Activated T-helper 1 cell treated with anti-CD3 and anti-CD28 coated beads, Interleukin-12 subunit alpha, Interleukin-12 subunit beta, Interleukin-2, Interleukin-4 antibody, amounts not matched to agents 30 ng/mL and 10 ng/mL and 1 ng/mL, durations not matched to agents 14 hours and 24 hours and 36 hours (primary cell): ENCODE measurements around the gene APEH. TPM values are rescaled to one million over a fixed set of nuclear protein-coding genes. Genes with fewer than 3 reads are reported as not detected.

Experiments
- DNase-seq: peaks from one replicate; pipeline ENCODE4 v3.0.0; 2021; ENCODE audit warnings: low spot score
- H3K27ac Mint-ChIP-seq: one replicate; pipeline ENCODE4 v1.8.0; 2021; ENCODE audit warnings: mild to moderate bottlenecking, mixed read lengths
- H3K27me3 Mint-ChIP-seq: one replicate; pipeline ENCODE4 v1.8.0; 2022; ENCODE audit warnings: mild to moderate bottlenecking, moderate library complexity, mixed read lengths; ENCODE audit not compliant: insufficient read depth
- H3K36me3 Mint-ChIP-seq: one replicate; pipeline ENCODE4 v1.8.0; 2021; ENCODE audit warnings: low read depth, mixed read lengths
- H3K4me1 Mint-ChIP-seq: one replicate; pipeline ENCODE4 v1.8.0; 2021; ENCODE audit warnings: low read depth, mixed read lengths
- H3K4me3 Mint-ChIP-seq: one replicate; pipeline ENCODE4 v1.8.0; 2021; ENCODE audit warnings: mild to moderate bottlenecking, moderate library complexity, mixed read lengths
- H3K9me3 Mint-ChIP-seq: one replicate; pipeline ENCODE4 v1.8.0; 2021; ENCODE audit warnings: mixed read lengths
- intact Hi-C: fragments of 100-400 bp; cut with micrococcal nuclease; formaldehyde crosslinking; loops from one replicate; pipeline ENCODE4 v1.15.1; 2024
- total RNA-seq: library from RNA; stranded (reverse); gene quantifications from 2 replicates; pipeline ENCODE4 v1.2.3, GENCODE V29; 2022

APEH gene
- total RNA-seq, 1 donor from 2014 or later: 113 TPM

- H3K4me3 Mint-ChIP-seq: no peak overlapping the region
- H3K4me1 Mint-ChIP-seq: peaks cover 6% of the 10 kb centered on the region
Measured at GRCh38 chr3:49641292-49641691, 32.9 kb upstream of the APEH start.

GRCh38 chr3:49641921-49642707 lies 32.0 kb upstream of the APEH start:
- DNase-seq: no peak
- Mint-ChIP-seq H3K36me3 (no peaks in the 10 kb centered on the region), H3K27me3 (no peaks in the 10 kb centered on the region), H3K9me3 (no peaks in the 10 kb centered on the region), H3K27ac (no peak overlapping the region), H3K4me1 (peaks cover 2% of the 10 kb centered on the region), H3K4me3 (no peak overlapping the region)
- intact Hi-C loops: no loop called here

More at GRCh38 chr3:49641292-49641691, 32.9 kb upstream of the APEH start:
- intact Hi-C loops: no loop called here
- H3K27me3 Mint-ChIP-seq: no peaks in the 10 kb centered on the region
- no peak overlapping the region for H3K27ac Mint-ChIP-seq
- no peaks in the 10 kb centered on the region for H3K36me3 Mint-ChIP-seq
- DNase-seq: no peak
- H3K9me3 Mint-ChIP-seq: no peaks in the 10 kb centered on the region

- intact Hi-C loops: no loop called here
- Mint-ChIP-seq H3K27me3 (no peaks in the 10 kb centered on the region), H3K9me3 (no peaks in the 10 kb centered on the region), H3K27ac (no peak overlapping the region), H3K4me1 (no peaks in the 10 kb centered on the region), H3K4me3 (no peak overlapping the region), H3K36me3 (no peaks in the 10 kb centered on the region)
- no peak for DNase-seq
Measured at GRCh38 chr3:49642708-49643145, 31.4 kb upstream of the APEH start.

GRCh38 chr3:49644684-49645083 lies 29.5 kb upstream of the APEH start:
- no peak overlapping the region for H3K27ac Mint-ChIP-seq

GRCh38 chr3:49646236-49646635 lies 27.9 kb upstream of the APEH start:
- Mint-ChIP-seq H3K9me3 (no peaks in the 10 kb centered on the region), H3K27me3 (no peaks in the 10 kb centered on the region), H3K4me3 (no peak overlapping the region), H3K36me3 (no peaks in the 10 kb centered on the region), H3K4me1 (no peaks in the 10 kb centered on the region), H3K27ac (no peak overlapping the region)
- intact Hi-C loops: no loop called here
- DNase-seq: no peak

More at GRCh38 chr3:49644684-49645083, 29.5 kb upstream of the APEH start:
- Mint-ChIP-seq H3K4me1 (no peaks in the 10 kb centered on the region), H3K4me3 (no peak overlapping the region), H3K27me3 (no peaks in the 10 kb centered on the region), H3K36me3 (no peaks in the 10 kb centered on the region), H3K9me3 (no peaks in the 10 kb centered on the region)
- no peak for DNase-seq
- intact Hi-C loops: no loop called here

GRCh38 chr3:49647741-49648140 lies 26.4 kb upstream of the APEH start:
- no peaks in the 10 kb centered on the region for H3K36me3 Mint-ChIP-seq
- no peaks in the 10 kb centered on the region for H3K9me3 Mint-ChIP-seq
- H3K4me3 Mint-ChIP-seq: no peak overlapping the region
- H3K27ac Mint-ChIP-seq: no peak overlapping the region
- DNase-seq: no peak
- no peaks in the 10 kb centered on the region for H3K27me3 Mint-ChIP-seq
- H3K4me1 Mint-ChIP-seq: no peaks in the 10 kb centered on the region
- intact Hi-C loops: no loop called here

- H3K27me3 Mint-ChIP-seq: no peaks in the 10 kb centered on the region
- no peaks in the 10 kb centered on the region for H3K9me3 Mint-ChIP-seq
- H3K4me3 Mint-ChIP-seq: no peak overlapping the region
- intact Hi-C loops: no loop called here
- H3K4me1 Mint-ChIP-seq: no peaks in the 10 kb centered on the region
- DNase-seq: no peak
- no peaks in the 10 kb centered on the region for H3K36me3 Mint-ChIP-seq
- H3K27ac Mint-ChIP-seq: no peak overlapping the region
Measured at GRCh38 chr3:49648354-49649019, 25.7 kb upstream of the APEH start.

- no peak overlapping the region for H3K4me3 Mint-ChIP-seq
- no peaks in the 10 kb centered on the region for H3K36me3 Mint-ChIP-seq
- H3K27ac Mint-ChIP-seq: no peak overlapping the region
- H3K27me3 Mint-ChIP-seq: peaks cover 1% of the 10 kb centered on the region
- no peak for DNase-seq
- H3K9me3 Mint-ChIP-seq: no peaks in the 10 kb centered on the region
- no peaks in the 10 kb centered on the region for H3K4me1 Mint-ChIP-seq
- intact Hi-C loops: no loop called here
Measured at GRCh38 chr3:49649576-49649975, 24.6 kb upstream of the APEH start.

- Mint-ChIP-seq H3K36me3 (no peaks in the 10 kb centered on the region), H3K4me3 (no peak overlapping the region), H3K27ac (no peak overlapping the region), H3K9me3 (no peaks in the 10 kb centered on the region), H3K4me1 (no peaks in the 10 kb centered on the region), H3K27me3 (peaks cover 1% of the 10 kb centered on the region)
- DNase-seq: no peak
- intact Hi-C loops: no loop called here
Measured at GRCh38 chr3:49650177-49650576, 24.0 kb upstream of the APEH start.

GRCh38 chr3:49650637-49651036 lies 23.5 kb upstream of the APEH start:
- DNase-seq: no peak
- Mint-ChIP-seq H3K9me3 (no peaks in the 10 kb centered on the region), H3K27ac (no peak overlapping the region), H3K36me3 (no peaks in the 10 kb centered on the region), H3K4me1 (no peaks in the 10 kb centered on the region), H3K4me3 (no peak overlapping the region), H3K27me3 (peaks cover 1% of the 10 kb centered on the region)
- intact Hi-C loops: no loop called here

- Mint-ChIP-seq H3K9me3 (no peaks in the 10 kb centered on the region), H3K4me1 (no peaks in the 10 kb centered on the region), H3K36me3 (no peaks in the 10 kb centered on the region), H3K27ac (no peak overlapping the region), H3K27me3 (peaks cover 1% of the 10 kb centered on the region), H3K4me3 (no peak overlapping the region)
- no peak for DNase-seq
- intact Hi-C loops: no loop called here
Measured at GRCh38 chr3:49652218-49652902, 21.8 kb upstream of the APEH start.

GRCh38 chr3:49652903-49653415 lies 21.2 kb upstream of the APEH start:
- intact Hi-C loops: no loop called here
- H3K36me3 Mint-ChIP-seq: no peaks in the 10 kb centered on the region
- no peak for DNase-seq
- no peak overlapping the region for H3K27ac Mint-ChIP-seq
- no peak overlapping the region for H3K4me3 Mint-ChIP-seq
- H3K4me1 Mint-ChIP-seq: no peaks in the 10 kb centered on the region
- H3K9me3 Mint-ChIP-seq: no peaks in the 10 kb centered on the region
- peaks cover 1% of the 10 kb centered on the region for H3K27me3 Mint-ChIP-seq

- peaks cover 1% of the 10 kb centered on the region for H3K27me3 Mint-ChIP-seq
- H3K9me3 Mint-ChIP-seq: no peaks in the 10 kb centered on the region
- DNase-seq: no peak
- no peak overlapping the region for H3K4me3 Mint-ChIP-seq
- H3K4me1 Mint-ChIP-seq: no peaks in the 10 kb centered on the region
- intact Hi-C loops: no loop called here
- no peak overlapping the region for H3K27ac Mint-ChIP-seq
- no peaks in the 10 kb centered on the region for H3K36me3 Mint-ChIP-seq
Measured at GRCh38 chr3:49653621-49654020, 20.5 kb upstream of the APEH start.
